ENCODE data around the gene CYSRT1. TPM values are rescaled to one million over a fixed set of nuclear protein-coding genes. Genes with fewer than 3 reads are reported as not detected.
"Not testable (repeated sequence)": the region's sequence is repeated elsewhere in the genome, so short reads cannot be mapped to it uniquely, and the experiment has no call there.

The CYSRT1 gene
- total RNA-seq, 1 experiment from 2014 or later, result 1.0 TPM

DNA sequence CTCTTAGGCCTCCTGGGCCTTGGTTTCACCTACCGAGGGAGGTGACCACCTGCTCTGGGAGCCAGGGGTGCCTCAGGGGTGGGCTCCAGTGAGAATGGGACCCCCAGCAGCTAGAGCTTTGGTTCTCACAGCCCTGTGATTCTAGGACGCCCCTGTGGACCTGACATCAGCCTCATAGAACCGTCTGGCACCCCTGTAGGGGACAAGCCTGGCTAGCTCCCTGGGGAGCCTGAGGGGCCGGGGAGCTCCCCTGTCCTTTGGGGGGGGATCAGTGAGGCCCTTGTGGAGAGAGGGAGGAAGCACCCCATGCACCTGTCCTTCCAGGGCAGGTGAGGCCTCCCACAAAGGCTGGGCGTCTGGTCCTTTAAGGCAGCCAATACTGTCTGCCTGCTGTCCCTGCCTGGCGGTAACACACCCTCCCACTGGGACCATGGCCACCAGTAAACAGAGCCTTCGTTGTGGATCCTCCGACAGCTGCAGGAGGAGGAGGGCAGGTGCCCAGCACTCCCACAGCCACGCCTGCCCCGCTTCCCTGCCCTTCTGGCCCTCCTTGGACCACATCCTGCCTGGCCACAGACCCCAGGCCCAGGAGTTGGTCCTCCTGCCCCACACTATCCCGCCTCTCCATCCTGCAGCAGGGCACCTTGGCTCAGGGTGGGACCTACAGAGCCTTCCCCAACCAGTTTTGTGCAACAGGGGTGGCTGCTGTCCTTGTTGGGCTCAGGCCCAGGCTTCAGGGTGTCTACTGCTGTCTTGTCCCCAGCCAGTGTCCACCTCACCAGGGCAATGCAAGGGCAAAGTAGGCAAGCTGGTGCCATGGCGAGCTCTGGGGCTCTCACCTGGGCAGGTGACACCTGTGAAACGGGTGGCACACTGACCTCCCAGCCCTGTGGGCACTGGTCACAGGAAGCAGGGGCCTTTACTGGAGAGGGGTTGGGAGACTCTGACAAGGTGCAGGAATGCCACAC is 13.1 kb downstream of the CYSRT1 start:
- H3K9ac ChIP-seq (ENCODE audit: extremely low read depth, insufficient read length, low read length), result no peak overlapping the region
- H2BK15ac ChIP-seq (ENCODE audit: low read depth, low read length), result no peak overlapping the region
- no peak overlapping the region for H3T11ph ChIP-seq (ENCODE audit: low read length)
- H3K14ac ChIP-seq (ENCODE audit: insufficient read depth, low read length), result no peak overlapping the region
- H3K27me3 Mint-ChIP-seq (ENCODE audit: low read depth), result peaks cover 7% of the 10 kb centered on the region
- no peak overlapping the region for H3K27ac ChIP-seq (ENCODE audit: insufficient read length, low read depth, low read length)
- H3K36me3 Mint-ChIP-seq (ENCODE audit: insufficient read depth in 1 of 3, low read depth in 3 of 3), result peaks cover 16 to 17% (median 16%) of the 10 kb centered on the region in 3 experiments
- H3K23me2 ChIP-seq (ENCODE audit: insufficient read length, low read depth, low read length, poor library complexity, severe bottlenecking), result peaks cover 12% of the 10 kb centered on the region
- peaks cover 20 to 30% of the 10 kb centered on the region in 2 experiments for H3K4me1 Mint-ChIP-seq
- H3K18ac ChIP-seq (ENCODE audit: insufficient read length, low read depth, low read length), result no peak overlapping the region
- no peak overlapping the region for H3K56ac ChIP-seq (ENCODE audit: insufficient read length, low read depth, low read length)
- no peaks in the 10 kb centered on the region for H3K79me2 ChIP-seq (ENCODE audit: insufficient read depth, low read length)
- no peak overlapping the region for H2AFZ ChIP-seq (ENCODE audit: low read length)
- H4K5ac ChIP-seq (ENCODE audit: insufficient read length, low read depth, low read length), result no peak overlapping the region
- H3K4ac ChIP-seq (ENCODE audit: low read depth, low read length), result no peak overlapping the region
- H3K27ac Mint-ChIP-seq, result no peak overlapping the region
- no peaks in the 10 kb centered on the region for H3K9me3 ChIP-seq (ENCODE audit: control insufficient read depth, low read depth, low read length)
- no peaks in the 10 kb centered on the region for H4K20me1 ChIP-seq (ENCODE audit: control insufficient read depth, insufficient read depth, insufficient read length)
- no peaks in the 10 kb centered on the region for H3K27me3 ChIP-seq (ENCODE audit: insufficient read depth, low read length)
- H2BK12ac ChIP-seq (ENCODE audit: insufficient read length, low read depth, low read length), result no peak overlapping the region
- H4K91ac ChIP-seq (ENCODE audit: insufficient read length, low read depth, low read length), result no peak overlapping the region
- H3K4me1 ChIP-seq (ENCODE audit: insufficient read depth, low read length), result peaks cover 3% of the 10 kb centered on the region; the same call in 1 of the 2 replicates
- no peak overlapping the region for H3K23ac ChIP-seq (ENCODE audit: insufficient read length, low read depth, low read length)
- H2BK120ac ChIP-seq (ENCODE audit: low read depth, low read length, poor library complexity, severe bottlenecking), result no peak overlapping the region
- no peak for TF ChIP-seq CTCF (conservative IDR thresholded peaks at IDR 0.05)
- no peaks in the 10 kb centered on the region for H3K79me1 ChIP-seq (ENCODE audit: insufficient read depth, low read depth, low read length, poor library complexity, severe bottlenecking)
- no peak overlapping the region for H3K4me2 ChIP-seq (ENCODE audit: insufficient read depth, insufficient read length, low read length)
- no peak overlapping the region for H2AK5ac ChIP-seq (ENCODE audit: insufficient read length, low read length)
- no peak overlapping the region for H2BK5ac ChIP-seq (ENCODE audit: insufficient read length, low read length)
- H4K8ac ChIP-seq (replicated peaks; ENCODE audit: insufficient read length, low read depth, low read length), result no peak overlapping the region
- H2BK20ac ChIP-seq (ENCODE audit: low read depth, low read length, poor library complexity, severe bottlenecking), result no peak overlapping the region
- H3K4me3 Mint-ChIP-seq, result peak overlapping the region in 1 of 2 experiments; percentile 26; a peak in 2 of 5 replicates
- DNase-seq, result no peak
- no peaks in the 10 kb centered on the region; a peak in 2 of 5 replicates for H3K9me3 Mint-ChIP-seq
- no CpG with 5 or more reads among the region's 13 CpGs for WGBS (ENCODE audit: extremely low coverage, insufficient read length, low lambda C conversion rate)

- not testable (repeated sequence) for H2BK12ac ChIP-seq (ENCODE audit: insufficient read length, low read depth, low read length); H3K56ac ChIP-seq (ENCODE audit: insufficient read length, low read depth, low read length); H2BK120ac ChIP-seq (ENCODE audit: low read depth, low read length, poor library complexity, severe bottlenecking); H3K27ac ChIP-seq (ENCODE audit: insufficient read length, low read depth, low read length); H3K9me3 ChIP-seq (ENCODE audit: control insufficient read depth, low read depth, low read length); H2AK5ac ChIP-seq (ENCODE audit: insufficient read length, low read length); H2BK20ac ChIP-seq (ENCODE audit: low read depth, low read length, poor library complexity, severe bottlenecking); H3K9me3 Mint-ChIP-seq; H3K27me3 ChIP-seq (ENCODE audit: insufficient read depth, low read length); H3K4me1 ChIP-seq (ENCODE audit: insufficient read depth, low read length); H2BK15ac ChIP-seq (ENCODE audit: low read depth, low read length); H3K79me2 ChIP-seq (ENCODE audit: insufficient read depth, low read length); H4K20me1 ChIP-seq (ENCODE audit: control insufficient read depth, insufficient read depth, insufficient read length); H3K27me3 Mint-ChIP-seq (ENCODE audit: low read depth); H3K18ac ChIP-seq (ENCODE audit: insufficient read length, low read depth, low read length); H3K9ac ChIP-seq (ENCODE audit: extremely low read depth, insufficient read length, low read length); H4K5ac ChIP-seq (ENCODE audit: insufficient read length, low read depth, low read length); H3K4ac ChIP-seq (ENCODE audit: low read depth, low read length); H4K8ac ChIP-seq (replicated peaks; ENCODE audit: insufficient read length, low read depth, low read length); H3K14ac ChIP-seq (ENCODE audit: insufficient read depth, low read length); H2AFZ ChIP-seq (ENCODE audit: low read length); H4K91ac ChIP-seq (ENCODE audit: insufficient read length, low read depth, low read length); H3K79me1 ChIP-seq (ENCODE audit: insufficient read depth, low read depth, low read length, poor library complexity, severe bottlenecking); DNase-seq; H3K23ac ChIP-seq (ENCODE audit: insufficient read length, low read depth, low read length); H2BK5ac ChIP-seq (ENCODE audit: insufficient read length, low read length); H3T11ph ChIP-seq (ENCODE audit: low read length)
- peak overlapping the region in 1 of 3 experiments; percentile 53; a peak in 1 of 7 replicates for H3K27ac Mint-ChIP-seq
- H3K4me3 Mint-ChIP-seq, result peak overlapping the region; percentile 74 to 86
- peaks cover 12% of the 10 kb centered on the region for H3K23me2 ChIP-seq (ENCODE audit: insufficient read length, low read depth, low read length, poor library complexity, severe bottlenecking)
- H3K4me2 ChIP-seq (ENCODE audit: insufficient read depth, insufficient read length, low read length), result peak overlapping the region; percentile 7
- H3K4me1 Mint-ChIP-seq, result peaks cover 28 to 45% of the 10 kb centered on the region in 2 experiments
- no CpG with 5 or more reads among the region's 27 CpGs for WGBS (ENCODE audit: extremely low coverage, insufficient read length, low lambda C conversion rate)
- peaks cover 19 to 26% (median 24%) of the 10 kb centered on the region in 3 experiments for H3K36me3 Mint-ChIP-seq (ENCODE audit: insufficient read depth in 1 of 3, low read depth in 3 of 3)
These were observed 14.7 kb downstream of the CYSRT1 start for GRCh38 chr9:137239541-137240200.

All from H9 (cell line).